ENCODE measurements around the gene TTLL5.

Gene TTLL5

DNA sequence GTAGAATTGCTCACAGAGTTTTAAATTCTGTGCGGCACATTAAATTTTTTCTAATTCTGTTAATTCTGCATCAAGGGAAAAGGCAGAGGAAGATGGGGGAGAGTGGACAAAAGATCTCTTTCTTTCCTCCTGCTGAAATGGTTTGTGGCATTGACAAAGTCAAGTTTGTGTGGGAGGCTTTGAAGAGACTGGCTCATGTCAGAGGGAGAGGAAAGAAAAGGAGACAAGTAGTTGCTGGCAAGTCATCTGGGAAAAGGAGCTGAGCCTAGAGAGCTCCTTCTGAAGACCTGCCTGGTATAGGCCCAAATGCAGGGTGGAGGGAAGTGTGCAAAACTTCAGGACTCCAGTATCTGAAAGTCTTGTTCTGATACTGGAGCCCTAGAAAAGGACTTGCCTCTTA is 36.3 kb downstream of the TTLL5 start:
- no peaks in the 10 kb centered on the region for H3K9me3 ChIP-seq (ENCODE audit: control insufficient read depth, insufficient read depth, low read length)
- no peak overlapping the region for H3K27ac ChIP-seq (ENCODE audit: low read depth, low read length)
- no peaks in the 10 kb centered on the region for H3K4me1 ChIP-seq (ENCODE audit: control insufficient read depth, low read length)
- peaks cover 37% of the 10 kb centered on the region for H3K36me3 ChIP-seq (ENCODE audit: control insufficient read depth, low read length)
- no peaks in the 10 kb centered on the region for H3K27me3 ChIP-seq (ENCODE audit: control insufficient read depth, low read length)
- no peak for TF ChIP-seq EZH2phosphoT487 (IDR thresholded peaks at IDR 0.05; ENCODE audit: borderline replicate concordance, low read length)
- TF ChIP-seq, protein P1, sequence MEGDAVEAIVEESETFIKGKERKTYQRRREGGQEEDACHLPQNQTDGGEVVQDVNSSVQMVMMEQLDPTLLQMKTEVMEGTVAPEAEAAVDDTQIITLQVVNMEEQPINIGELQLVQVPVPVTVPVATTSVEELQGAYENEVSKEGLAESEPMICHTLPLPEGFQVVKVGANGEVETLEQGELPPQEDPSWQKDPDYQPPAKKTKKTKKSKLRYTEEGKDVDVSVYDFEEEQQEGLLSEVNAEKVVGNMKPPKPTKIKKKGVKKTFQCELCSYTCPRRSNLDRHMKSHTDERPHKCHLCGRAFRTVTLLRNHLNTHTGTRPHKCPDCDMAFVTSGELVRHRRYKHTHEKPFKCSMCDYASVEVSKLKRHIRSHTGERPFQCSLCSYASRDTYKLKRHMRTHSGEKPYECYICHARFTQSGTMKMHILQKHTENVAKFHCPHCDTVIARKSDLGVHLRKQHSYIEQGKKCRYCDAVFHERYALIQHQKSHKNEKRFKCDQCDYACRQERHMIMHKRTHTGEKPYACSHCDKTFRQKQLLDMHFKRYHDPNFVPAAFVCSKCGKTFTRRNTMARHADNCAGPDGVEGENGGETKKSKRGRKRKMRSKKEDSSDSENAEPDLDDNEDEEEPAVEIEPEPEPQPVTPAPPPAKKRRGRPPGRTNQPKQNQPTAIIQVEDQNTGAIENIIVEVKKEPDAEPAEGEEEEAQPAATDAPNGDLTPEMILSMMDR (IDR thresholded peaks at IDR 0.05; ENCODE audit: low read depth, low read length, poor library complexity, severe bottlenecking): no peak
- H3K4me3 ChIP-seq (ENCODE audit: low read length): no peak overlapping the region
- H3K4me2 ChIP-seq (ENCODE audit: low read length): no peak overlapping the region
- H4K20me1 ChIP-seq (ENCODE audit: control insufficient read depth, insufficient read depth, low read depth, low read length): no peaks in the 10 kb centered on the region
- H3K79me2 ChIP-seq (ENCODE audit: control insufficient read depth, low read length): no peaks in the 10 kb centered on the region
- H3K9me2 ChIP-seq (replicated peaks; ENCODE audit: control insufficient read depth, low read length): no peaks in the 10 kb centered on the region
- no peaks in the 10 kb centered on the region for H3F3A ChIP-seq (ENCODE audit: control insufficient read depth, insufficient read depth)

DNA sequence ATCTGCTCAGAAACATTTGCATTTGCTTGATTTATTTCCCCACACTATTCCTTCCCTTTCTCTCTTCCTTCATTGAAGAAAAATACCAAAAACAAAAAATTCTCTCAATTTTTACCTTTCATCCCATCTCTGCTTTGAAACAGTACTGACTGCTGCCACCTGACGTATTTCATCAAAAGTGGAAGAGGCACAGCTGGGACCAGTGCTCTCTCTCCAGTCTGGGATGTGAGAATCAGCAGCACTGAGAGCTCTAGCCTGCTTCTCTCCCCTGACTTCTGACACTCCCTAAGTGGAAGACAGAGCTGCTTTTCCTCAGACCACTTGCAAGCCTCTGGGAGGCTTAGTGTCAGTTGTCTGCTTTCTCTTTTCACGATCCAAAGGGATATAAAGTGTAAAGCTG is 36.9 kb downstream of the TTLL5 start:
- H3K9me3 ChIP-seq (ENCODE audit: control insufficient read depth, insufficient read depth, low read length): no peaks in the 10 kb centered on the region
- TF ChIP-seq EZH2phosphoT487 (IDR thresholded peaks at IDR 0.05; ENCODE audit: borderline replicate concordance, low read length): no peak
- TF ChIP-seq, protein P1 (IDR thresholded peaks at IDR 0.05; ENCODE audit: low read depth, low read length, poor library complexity, severe bottlenecking): no peak
- H3K36me3 ChIP-seq (ENCODE audit: control insufficient read depth, low read length): peaks cover 32% of the 10 kb centered on the region
- no peaks in the 10 kb centered on the region for H3K27me3 ChIP-seq (ENCODE audit: control insufficient read depth, low read length)
- no peaks in the 10 kb centered on the region for H4K20me1 ChIP-seq (ENCODE audit: control insufficient read depth, insufficient read depth, low read depth, low read length)
- H3K4me3 ChIP-seq (ENCODE audit: low read length): no peak overlapping the region
- H3F3A ChIP-seq (ENCODE audit: control insufficient read depth, insufficient read depth): no peaks in the 10 kb centered on the region
- H3K4me2 ChIP-seq (ENCODE audit: low read length): no peak overlapping the region
- no peak overlapping the region for H3K27ac ChIP-seq (ENCODE audit: low read depth, low read length)
- no peaks in the 10 kb centered on the region for H3K9me2 ChIP-seq (replicated peaks; ENCODE audit: control insufficient read depth, low read length)
- no peaks in the 10 kb centered on the region for H3K4me1 ChIP-seq (ENCODE audit: control insufficient read depth, low read length)
- no peaks in the 10 kb centered on the region for H3K79me2 ChIP-seq (ENCODE audit: control insufficient read depth, low read length)

DNA sequence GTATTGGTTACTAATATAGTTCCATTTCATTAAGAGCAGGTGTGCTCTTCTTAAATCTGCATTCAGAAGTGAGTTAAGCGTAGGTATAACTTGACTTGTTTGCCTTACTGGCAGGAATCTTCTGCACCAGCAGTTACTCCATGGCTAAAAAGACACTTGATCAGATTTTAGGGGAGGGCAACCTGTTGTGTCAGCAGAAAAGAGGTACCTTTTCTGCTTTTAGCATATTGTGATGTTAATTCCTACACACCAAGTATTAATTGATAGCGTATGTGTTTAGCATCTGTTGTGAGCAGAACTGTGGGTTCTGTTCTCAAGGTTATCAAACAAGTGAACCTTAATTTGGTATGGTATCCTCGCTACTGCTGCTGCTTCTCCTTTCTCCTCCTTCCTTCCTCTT is 38.3 kb downstream of the TTLL5 start:
- H3F3A ChIP-seq (ENCODE audit: control insufficient read depth, insufficient read depth): no peaks in the 10 kb centered on the region

More for the DNA sequence above, 38.3 kb downstream of the TTLL5 start:
- Histone ChIP-seq H3K36me3 (ENCODE audit: control insufficient read depth, low read length) (peaks cover 21% of the 10 kb centered on the region), H3K4me2 (ENCODE audit: low read length) (no peak overlapping the region), H3K27ac (ENCODE audit: low read depth, low read length) (no peak overlapping the region), H3K9me2 (replicated peaks; ENCODE audit: control insufficient read depth, low read length) (no peaks in the 10 kb centered on the region), H3K79me2 (ENCODE audit: control insufficient read depth, low read length) (no peaks in the 10 kb centered on the region), H3K4me3 (ENCODE audit: low read length) (no peak overlapping the region), H4K20me1 (ENCODE audit: control insufficient read depth, insufficient read depth, low read depth, low read length) (no peaks in the 10 kb centered on the region), H3K27me3 (ENCODE audit: control insufficient read depth, low read length) (no peaks in the 10 kb centered on the region), H3K4me1 (ENCODE audit: control insufficient read depth, low read length) (no peaks in the 10 kb centered on the region), H3K9me3 (ENCODE audit: control insufficient read depth, insufficient read depth, low read length) (no peaks in the 10 kb centered on the region)
- TF ChIP-seq EZH2phosphoT487 (IDR thresholded peaks at IDR 0.05; ENCODE audit: borderline replicate concordance, low read length): no peak
- TF ChIP-seq, protein P1 (IDR thresholded peaks at IDR 0.05; ENCODE audit: low read depth, low read length, poor library complexity, severe bottlenecking): no peak

Measured in DOHH2 (cell line).